K562 (cell line): ENCODE measurements around the gene KCTD11. TPM values are rescaled to one million over a fixed set of nuclear protein-coding genes. Genes with fewer than 3 reads are reported as not detected.

Experiments used
- polyA plus RNA-seq, 8 experiments: library from polyadenylated mRNA; depleted of rRNA in 4 of 8; stranded (reverse) in 5 of 8; unstranded in 3 of 8; fragments of >200 nt; fragmentation: Nextera tagmentation in 2 of 8; fragmentation: Illumina TruSeq in 1 of 8; extraction: Ambion mirVana in 2 of 8; extraction: Trizol in 1 of 8; gene quantifications; 2 replicates each; pipeline versions ENCODE4 v1.2.1 to v1.2.3, GENCODE V29; 2011 to 2014; ENCODE audit warnings: inconsistent platforms in 1 of 8, missing spikeins in 1 of 8
- total RNA-seq, 7 experiments: library from RNA; depleted of rRNA in 6 of 7; stranded (reverse); fragments of >200 nt in 6 of 7; fragmentation: Illumina TruSeq in 2 of 7; extraction: Trizol in 2 of 7; gene quantifications; 2 replicates each; pipeline versions ENCODE4 v1.2.1 to v1.2.3, GENCODE V29; 2011 to 2021; ENCODE audit warnings: low replicate concordance in 1 of 7
- TF ChIP-seq, protein P1 (sequence below), 2 experiments: fragments of 450-650 bp; IDR thresholded peaks; 2 replicates each; pipeline ENCODE4 v1.6.1; 2018; ENCODE audit warnings: mild to moderate bottlenecking in 2 of 2, low read depth in 1 of 2; ENCODE audit not compliant: partially characterized antibody in 2 of 2
- TF ChIP-seq, protein P2 (sequence below): fragments of 450-650 bp; IDR thresholded peaks from 2 replicates; pipeline ENCODE4 v1.6.1; 2016; ENCODE audit warnings: mild to moderate bottlenecking, moderate library complexity
- TF ChIP-seq, protein P3 (sequence below), 2 experiments: IDR thresholded peaks; 2 replicates each; pipeline ENCODE4 v1.6.1; 2011; ENCODE audit warnings: borderline replicate concordance in 1 of 2, control low read depth in 1 of 2, low read depth in 1 of 2, low read length in 1 of 2, mild to moderate bottlenecking in 1 of 2, mixed read lengths in 1 of 2, moderate library complexity in 1 of 2; ENCODE audit not compliant: insufficient read depth in 1 of 2, insufficient read length in 1 of 2, poor library complexity in 1 of 2, severe bottlenecking in 1 of 2; ENCODE audit errors: extremely low read depth in 1 of 2

Gene KCTD11
- total and polyA plus RNA-seq, 9 of the 15 experiments (the other 6 are each of a cell fraction or from before 2014, with no cell fraction given): 0.01 to 3.2 (median 2.5) TPM; not detected in 1

DNA sequence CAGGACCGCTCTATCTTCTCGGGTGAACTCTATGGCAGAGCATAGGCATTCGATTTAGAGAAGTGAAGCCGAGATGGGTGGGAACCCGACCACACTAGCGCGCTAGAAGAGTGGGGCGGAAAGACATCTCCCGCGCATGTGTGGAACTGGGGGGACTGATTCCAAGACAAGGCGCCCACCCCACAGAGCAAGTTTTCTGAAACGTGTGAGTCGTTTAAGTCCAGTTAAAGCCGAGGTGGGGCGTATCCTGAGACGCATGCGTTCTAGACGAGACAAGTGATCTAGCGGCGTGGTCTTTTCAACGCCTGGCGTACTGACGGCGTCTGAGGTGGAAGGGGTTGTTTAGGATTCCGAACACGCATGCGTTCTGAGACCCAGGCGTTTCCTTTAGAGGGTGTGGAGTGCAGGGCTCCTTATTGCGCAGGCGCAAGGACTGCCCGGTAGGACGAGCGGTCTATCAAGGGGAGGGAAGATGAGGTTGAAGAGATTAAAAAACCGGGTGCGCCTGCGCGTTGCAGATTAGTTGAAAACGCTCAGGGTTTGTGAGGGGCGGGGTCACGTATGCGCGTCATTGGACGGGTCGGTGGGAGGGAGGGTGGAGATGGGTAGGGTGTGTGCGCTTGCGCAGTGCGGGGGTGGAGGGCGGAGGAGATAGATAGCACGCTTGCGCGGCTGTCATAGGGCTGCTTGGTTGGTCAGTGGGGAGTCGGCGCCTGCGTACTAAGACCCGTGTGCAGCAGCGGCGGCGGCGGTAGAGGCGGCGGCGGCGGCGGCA is 44.9 kb upstream of the KCTD11 start, which contains the start of gene EIF5A (continued):
- TF ChIP-seq, protein P1, sequence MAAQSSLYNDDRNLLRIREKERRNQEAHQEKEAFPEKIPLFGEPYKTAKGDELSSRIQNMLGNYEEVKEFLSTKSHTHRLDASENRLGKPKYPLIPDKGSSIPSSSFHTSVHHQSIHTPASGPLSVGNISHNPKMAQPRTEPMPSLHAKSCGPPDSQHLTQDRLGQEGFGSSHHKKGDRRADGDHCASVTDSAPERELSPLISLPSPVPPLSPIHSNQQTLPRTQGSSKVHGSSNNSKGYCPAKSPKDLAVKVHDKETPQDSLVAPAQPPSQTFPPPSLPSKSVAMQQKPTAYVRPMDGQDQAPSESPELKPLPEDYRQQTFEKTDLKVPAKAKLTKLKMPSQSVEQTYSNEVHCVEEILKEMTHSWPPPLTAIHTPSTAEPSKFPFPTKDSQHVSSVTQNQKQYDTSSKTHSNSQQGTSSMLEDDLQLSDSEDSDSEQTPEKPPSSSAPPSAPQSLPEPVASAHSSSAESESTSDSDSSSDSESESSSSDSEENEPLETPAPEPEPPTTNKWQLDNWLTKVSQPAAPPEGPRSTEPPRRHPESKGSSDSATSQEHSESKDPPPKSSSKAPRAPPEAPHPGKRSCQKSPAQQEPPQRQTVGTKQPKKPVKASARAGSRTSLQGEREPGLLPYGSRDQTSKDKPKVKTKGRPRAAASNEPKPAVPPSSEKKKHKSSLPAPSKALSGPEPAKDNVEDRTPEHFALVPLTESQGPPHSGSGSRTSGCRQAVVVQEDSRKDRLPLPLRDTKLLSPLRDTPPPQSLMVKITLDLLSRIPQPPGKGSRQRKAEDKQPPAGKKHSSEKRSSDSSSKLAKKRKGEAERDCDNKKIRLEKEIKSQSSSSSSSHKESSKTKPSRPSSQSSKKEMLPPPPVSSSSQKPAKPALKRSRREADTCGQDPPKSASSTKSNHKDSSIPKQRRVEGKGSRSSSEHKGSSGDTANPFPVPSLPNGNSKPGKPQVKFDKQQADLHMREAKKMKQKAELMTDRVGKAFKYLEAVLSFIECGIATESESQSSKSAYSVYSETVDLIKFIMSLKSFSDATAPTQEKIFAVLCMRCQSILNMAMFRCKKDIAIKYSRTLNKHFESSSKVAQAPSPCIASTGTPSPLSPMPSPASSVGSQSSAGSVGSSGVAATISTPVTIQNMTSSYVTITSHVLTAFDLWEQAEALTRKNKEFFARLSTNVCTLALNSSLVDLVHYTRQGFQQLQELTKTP (IDR thresholded peaks at IDR 0.05; ENCODE audit: low read depth in 1 of 2, partially characterized antibody in 2 of 2): no peak
- TF ChIP-seq, protein P2, sequence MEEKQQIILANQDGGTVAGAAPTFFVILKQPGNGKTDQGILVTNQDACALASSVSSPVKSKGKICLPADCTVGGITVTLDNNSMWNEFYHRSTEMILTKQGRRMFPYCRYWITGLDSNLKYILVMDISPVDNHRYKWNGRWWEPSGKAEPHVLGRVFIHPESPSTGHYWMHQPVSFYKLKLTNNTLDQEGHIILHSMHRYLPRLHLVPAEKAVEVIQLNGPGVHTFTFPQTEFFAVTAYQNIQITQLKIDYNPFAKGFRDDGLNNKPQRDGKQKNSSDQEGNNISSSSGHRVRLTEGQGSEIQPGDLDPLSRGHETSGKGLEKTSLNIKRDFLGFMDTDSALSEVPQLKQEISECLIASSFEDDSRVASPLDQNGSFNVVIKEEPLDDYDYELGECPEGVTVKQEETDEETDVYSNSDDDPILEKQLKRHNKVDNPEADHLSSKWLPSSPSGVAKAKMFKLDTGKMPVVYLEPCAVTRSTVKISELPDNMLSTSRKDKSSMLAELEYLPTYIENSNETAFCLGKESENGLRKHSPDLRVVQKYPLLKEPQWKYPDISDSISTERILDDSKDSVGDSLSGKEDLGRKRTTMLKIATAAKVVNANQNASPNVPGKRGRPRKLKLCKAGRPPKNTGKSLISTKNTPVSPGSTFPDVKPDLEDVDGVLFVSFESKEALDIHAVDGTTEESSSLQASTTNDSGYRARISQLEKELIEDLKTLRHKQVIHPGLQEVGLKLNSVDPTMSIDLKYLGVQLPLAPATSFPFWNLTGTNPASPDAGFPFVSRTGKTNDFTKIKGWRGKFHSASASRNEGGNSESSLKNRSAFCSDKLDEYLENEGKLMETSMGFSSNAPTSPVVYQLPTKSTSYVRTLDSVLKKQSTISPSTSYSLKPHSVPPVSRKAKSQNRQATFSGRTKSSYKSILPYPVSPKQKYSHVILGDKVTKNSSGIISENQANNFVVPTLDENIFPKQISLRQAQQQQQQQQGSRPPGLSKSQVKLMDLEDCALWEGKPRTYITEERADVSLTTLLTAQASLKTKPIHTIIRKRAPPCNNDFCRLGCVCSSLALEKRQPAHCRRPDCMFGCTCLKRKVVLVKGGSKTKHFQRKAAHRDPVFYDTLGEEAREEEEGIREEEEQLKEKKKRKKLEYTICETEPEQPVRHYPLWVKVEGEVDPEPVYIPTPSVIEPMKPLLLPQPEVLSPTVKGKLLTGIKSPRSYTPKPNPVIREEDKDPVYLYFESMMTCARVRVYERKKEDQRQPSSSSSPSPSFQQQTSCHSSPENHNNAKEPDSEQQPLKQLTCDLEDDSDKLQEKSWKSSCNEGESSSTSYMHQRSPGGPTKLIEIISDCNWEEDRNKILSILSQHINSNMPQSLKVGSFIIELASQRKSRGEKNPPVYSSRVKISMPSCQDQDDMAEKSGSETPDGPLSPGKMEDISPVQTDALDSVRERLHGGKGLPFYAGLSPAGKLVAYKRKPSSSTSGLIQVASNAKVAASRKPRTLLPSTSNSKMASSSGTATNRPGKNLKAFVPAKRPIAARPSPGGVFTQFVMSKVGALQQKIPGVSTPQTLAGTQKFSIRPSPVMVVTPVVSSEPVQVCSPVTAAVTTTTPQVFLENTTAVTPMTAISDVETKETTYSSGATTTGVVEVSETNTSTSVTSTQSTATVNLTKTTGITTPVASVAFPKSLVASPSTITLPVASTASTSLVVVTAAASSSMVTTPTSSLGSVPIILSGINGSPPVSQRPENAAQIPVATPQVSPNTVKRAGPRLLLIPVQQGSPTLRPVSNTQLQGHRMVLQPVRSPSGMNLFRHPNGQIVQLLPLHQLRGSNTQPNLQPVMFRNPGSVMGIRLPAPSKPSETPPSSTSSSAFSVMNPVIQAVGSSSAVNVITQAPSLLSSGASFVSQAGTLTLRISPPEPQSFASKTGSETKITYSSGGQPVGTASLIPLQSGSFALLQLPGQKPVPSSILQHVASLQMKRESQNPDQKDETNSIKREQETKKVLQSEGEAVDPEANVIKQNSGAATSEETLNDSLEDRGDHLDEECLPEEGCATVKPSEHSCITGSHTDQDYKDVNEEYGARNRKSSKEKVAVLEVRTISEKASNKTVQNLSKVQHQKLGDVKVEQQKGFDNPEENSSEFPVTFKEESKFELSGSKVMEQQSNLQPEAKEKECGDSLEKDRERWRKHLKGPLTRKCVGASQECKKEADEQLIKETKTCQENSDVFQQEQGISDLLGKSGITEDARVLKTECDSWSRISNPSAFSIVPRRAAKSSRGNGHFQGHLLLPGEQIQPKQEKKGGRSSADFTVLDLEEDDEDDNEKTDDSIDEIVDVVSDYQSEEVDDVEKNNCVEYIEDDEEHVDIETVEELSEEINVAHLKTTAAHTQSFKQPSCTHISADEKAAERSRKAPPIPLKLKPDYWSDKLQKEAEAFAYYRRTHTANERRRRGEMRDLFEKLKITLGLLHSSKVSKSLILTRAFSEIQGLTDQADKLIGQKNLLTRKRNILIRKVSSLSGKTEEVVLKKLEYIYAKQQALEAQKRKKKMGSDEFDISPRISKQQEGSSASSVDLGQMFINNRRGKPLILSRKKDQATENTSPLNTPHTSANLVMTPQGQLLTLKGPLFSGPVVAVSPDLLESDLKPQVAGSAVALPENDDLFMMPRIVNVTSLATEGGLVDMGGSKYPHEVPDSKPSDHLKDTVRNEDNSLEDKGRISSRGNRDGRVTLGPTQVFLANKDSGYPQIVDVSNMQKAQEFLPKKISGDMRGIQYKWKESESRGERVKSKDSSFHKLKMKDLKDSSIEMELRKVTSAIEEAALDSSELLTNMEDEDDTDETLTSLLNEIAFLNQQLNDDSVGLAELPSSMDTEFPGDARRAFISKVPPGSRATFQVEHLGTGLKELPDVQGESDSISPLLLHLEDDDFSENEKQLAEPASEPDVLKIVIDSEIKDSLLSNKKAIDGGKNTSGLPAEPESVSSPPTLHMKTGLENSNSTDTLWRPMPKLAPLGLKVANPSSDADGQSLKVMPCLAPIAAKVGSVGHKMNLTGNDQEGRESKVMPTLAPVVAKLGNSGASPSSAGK: no peak
- TF ChIP-seq, protein P3, sequence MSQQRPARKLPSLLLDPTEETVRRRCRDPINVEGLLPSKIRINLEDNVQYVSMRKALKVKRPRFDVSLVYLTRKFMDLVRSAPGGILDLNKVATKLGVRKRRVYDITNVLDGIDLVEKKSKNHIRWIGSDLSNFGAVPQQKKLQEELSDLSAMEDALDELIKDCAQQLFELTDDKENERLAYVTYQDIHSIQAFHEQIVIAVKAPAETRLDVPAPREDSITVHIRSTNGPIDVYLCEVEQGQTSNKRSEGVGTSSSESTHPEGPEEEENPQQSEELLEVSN (IDR thresholded peaks at IDR 0.05; ENCODE audit: borderline replicate concordance in 1 of 2, extremely low read depth in 1 of 2, insufficient read depth in 1 of 2, insufficient read length in 1 of 2, low read depth in 1 of 2, low read length in 1 of 2, poor library complexity in 1 of 2, severe bottlenecking in 1 of 2): peak in 1 of 2 experiments; percentile 14
